ENCODE measurements around the gene PDE11A.

Gene PDE11A

GRCh38 chr2:178006710-178007109, 65.9 kb downstream of the PDE11A start:
- no peak for DNase-seq
- H3K4me3 ChIP-seq (ENCODE audit: low read depth, low read length), result no peak overlapping the region
- TF ChIP-seq CTCF (IDR thresholded peaks at IDR 0.05; ENCODE audit: low read depth, low read length), result no peak
- no peaks in the 10 kb centered on the region for H3K36me3 ChIP-seq
- no peaks in the 10 kb centered on the region; the same call in 1 of the 2 replicates for H3K4me1 ChIP-seq
- H3K9me3 ChIP-seq, result no peaks in the 10 kb centered on the region
- H3K27me3 ChIP-seq, result no peaks in the 10 kb centered on the region

- DNase-seq, result no peak
These were observed 66.8 kb downstream of the PDE11A start for GRCh38 chr2:178005756-178006155.

GRCh38 chr2:178002038-178002437, 70.5 kb downstream of the PDE11A start:
- DNase-seq, result no peak
- Histone ChIP-seq H3K9me3 (no peaks in the 10 kb centered on the region), H3K4me1 (no peaks in the 10 kb centered on the region), H3K27me3 (no peaks in the 10 kb centered on the region), H3K36me3 (no peaks in the 10 kb centered on the region), H3K4me3 (ENCODE audit: low read depth, low read length) (no peak overlapping the region)
- no peak for TF ChIP-seq CTCF (IDR thresholded peaks at IDR 0.05; ENCODE audit: low read depth, low read length)

More at GRCh38 chr2:178005756-178006155, 66.8 kb downstream of the PDE11A start:
- no peaks in the 10 kb centered on the region for H3K9me3 ChIP-seq
- no peak for TF ChIP-seq CTCF (IDR thresholded peaks at IDR 0.05; ENCODE audit: low read depth, low read length)
- no peak overlapping the region for H3K4me3 ChIP-seq (ENCODE audit: low read depth, low read length)
- H3K4me1 ChIP-seq, result no peaks in the 10 kb centered on the region; the same call in 1 of the 2 replicates
- H3K36me3 ChIP-seq, result no peaks in the 10 kb centered on the region
- H3K27me3 ChIP-seq, result no peaks in the 10 kb centered on the region

DNA sequence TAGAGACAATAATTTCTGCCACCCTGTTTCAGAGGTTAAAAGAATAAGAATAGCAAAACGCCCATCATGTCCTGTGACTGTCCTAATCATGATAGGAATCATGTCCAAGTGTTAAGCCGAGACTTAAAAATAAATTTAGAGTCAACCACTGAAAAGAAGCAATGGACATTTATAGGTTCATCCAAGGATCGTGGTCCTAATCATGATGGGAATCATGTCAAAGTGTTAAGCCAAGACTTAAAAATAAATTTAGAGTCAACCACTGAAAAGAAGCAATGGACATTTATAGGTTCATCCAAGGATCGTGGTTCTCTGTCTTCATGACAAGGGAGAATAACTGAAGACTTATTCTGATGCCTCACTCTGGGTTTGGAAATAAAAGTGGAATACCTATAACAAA, 73.6 kb downstream of the PDE11A start:
- H3K4me3 ChIP-seq (ENCODE audit: low read depth, low read length), result no peak overlapping the region
- H3K9me3 ChIP-seq, result no peaks in the 10 kb centered on the region
- TF ChIP-seq CTCF (IDR thresholded peaks at IDR 0.05; ENCODE audit: low read depth, low read length), result no peak

GRCh38 chr2:177998006-177998405, 74.6 kb downstream of the PDE11A start:
- no peaks in the 10 kb centered on the region for H3K27me3 ChIP-seq

More for the DNA sequence above, 73.6 kb downstream of the PDE11A start:
- H3K4me1 ChIP-seq, result no peaks in the 10 kb centered on the region
- H3K27me3 ChIP-seq, result no peaks in the 10 kb centered on the region
- H3K36me3 ChIP-seq, result no peaks in the 10 kb centered on the region
- DNase-seq, result no peak

DNA sequence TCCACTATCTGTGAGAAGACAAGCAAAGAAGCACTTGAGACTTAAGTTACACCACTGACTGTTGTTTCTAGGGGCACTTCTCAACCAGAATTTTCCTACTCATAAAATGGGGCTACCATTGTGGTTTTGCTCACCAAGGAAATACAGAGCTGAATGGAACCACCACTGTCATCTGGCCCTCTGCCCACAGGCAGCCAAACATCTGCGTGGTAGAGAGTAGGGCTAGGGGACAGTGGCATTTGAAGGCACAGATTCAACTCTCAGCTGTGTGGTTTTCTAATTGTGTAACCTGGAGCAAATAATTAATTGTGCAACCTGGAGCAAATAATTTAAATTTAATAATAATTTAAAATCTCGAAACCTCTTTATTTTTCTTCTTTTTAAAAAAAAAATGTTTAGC, 79.6 kb downstream of the PDE11A start:
- DNase-seq, result no peak
- no peaks in the 10 kb centered on the region for H3K4me1 ChIP-seq
- no peaks in the 10 kb centered on the region for H3K27me3 ChIP-seq
- no peaks in the 10 kb centered on the region for H3K9me3 ChIP-seq
- no peak overlapping the region for H3K4me3 ChIP-seq (ENCODE audit: low read depth, low read length)
- no peak for TF ChIP-seq CTCF (IDR thresholded peaks at IDR 0.05; ENCODE audit: low read depth, low read length)
- no peaks in the 10 kb centered on the region for H3K36me3 ChIP-seq

More at GRCh38 chr2:177998006-177998405, 74.6 kb downstream of the PDE11A start:
- DNase-seq, result no peak
- H3K4me1 ChIP-seq, result no peaks in the 10 kb centered on the region
- no peak for TF ChIP-seq CTCF (IDR thresholded peaks at IDR 0.05; ENCODE audit: low read depth, low read length)
- H3K9me3 ChIP-seq, result no peaks in the 10 kb centered on the region
- H3K4me3 ChIP-seq (ENCODE audit: low read depth, low read length), result no peak overlapping the region
- H3K36me3 ChIP-seq, result no peaks in the 10 kb centered on the region

Measured in BE2C (cell line).